K562 (cell line): ENCODE results near the gene ANKRD13D. TPM values are rescaled to one million over a fixed set of nuclear protein-coding genes. Genes with fewer than 3 reads are reported as not detected.

Experiments used
- BRD4 ChIP-seq: fragments of 200-600 bp; sonication (generic); IDR thresholded peaks from 2 replicates; pipeline ENCODE4 v1.6.1; 2017; ENCODE audit warnings: inconsistent platforms
- ELF4 ChIP-seq: fragments of 450-650 bp; formaldehyde crosslinking; IDR thresholded peaks from 2 replicates; pipeline ENCODE4 v1.4.0; 2022; ENCODE audit warnings: missing genetic modification characterization
- ELK1 ChIP-seq: sonication (generic); formaldehyde crosslinking; IDR thresholded peaks from 2 replicates; pipeline ENCODE4 v1.8.1; 2022; ENCODE audit warnings: missing genetic modification reagents
- HDGF ChIP-seq: fragments of 450-650 bp; IDR thresholded peaks from 2 replicates; pipeline ENCODE4 v1.6.1; 2016
- HEY1 ChIP-seq: fragments of 250-450 bp; sonication (Bioruptor Pico); IDR thresholded peaks from 2 replicates; pipeline ENCODE4 v1.5.0; 2020; ENCODE audit warnings: mild to moderate bottlenecking, moderate library complexity, borderline replicate concordance
- IFI16 ChIP-seq: fragments of 250-450 bp; sonication (Bioruptor Pico); IDR thresholded peaks from 2 replicates; pipeline ENCODE4 v2.1.2; 2022; ENCODE audit warnings: mild to moderate bottlenecking, inconsistent platforms
- KAT8 ChIP-seq: fragments of 450-650 bp; IDR thresholded peaks from 2 replicates; pipeline ENCODE4 v1.6.1; 2016; ENCODE audit warnings: low read depth, mild to moderate bottlenecking
- KDM2B ChIP-seq: fragments of 250-450 bp; sonication (Bioruptor Pico); IDR thresholded peaks from 2 replicates; pipeline ENCODE4 v1.8.0; 2021; ENCODE audit warnings: mild to moderate bottlenecking, moderate library complexity
- LARP7 ChIP-seq: fragments of 450-650 bp; IDR thresholded peaks from 2 replicates; pipeline ENCODE4 v1.6.1; 2016
- MEF2D ChIP-seq: conservative IDR thresholded peaks from 2 replicates; pipeline ENCODE4 v1.6.1; 2016; ENCODE audit warnings: low read depth, missing genetic modification characterization, missing compliant biosample characterization
- PRPF4 ChIP-seq: fragments of 200-400 bp; formaldehyde crosslinking; IDR thresholded peaks from one replicate; pipeline ENCODE4 v1.6.1; 2017; ENCODE audit warnings: low read length, low read depth, mild to moderate bottlenecking; ENCODE audit not compliant: insufficient read depth, poor library complexity, severe bottlenecking
- SFPQ ChIP-seq: fragments of 200-400 bp; formaldehyde crosslinking; IDR thresholded peaks from 2 replicates; pipeline ENCODE4 v1.6.1; 2017; ENCODE audit warnings: mild to moderate bottlenecking, low read depth, low read length, moderate library complexity
- SIRT6 ChIP-seq: IDR thresholded peaks from one replicate; pipeline ENCODE4 v1.6.1; 2012; ENCODE audit warnings: low read depth, mild to moderate bottlenecking, control low read depth, inconsistent platforms, low read length, moderate library complexity
- SRF ChIP-seq, 2 experiments: fragments of 250-450, 450-650 bp in 1 of 2; sonication (Bioruptor Pico) in 1 of 2; sonication (generic) in 1 of 2; formaldehyde crosslinking; IDR thresholded peaks; 2 replicates each; pipeline versions ENCODE4 v1.5.0 to v1.5.1; 2020 to 2022; ENCODE audit warnings: mild to moderate bottlenecking in 1 of 2, missing genetic modification reagents in 1 of 2
- TRIM25 ChIP-seq: fragments of 450-650 bp; IDR thresholded peaks from 2 replicates; pipeline ENCODE4 v1.7.0; 2016; ENCODE audit warnings: borderline replicate concordance
- U2AF1 ChIP-seq: fragments of 200-400 bp; formaldehyde crosslinking; optimal IDR thresholded peaks from 2 replicates; pipeline ENCODE3; 2017; ENCODE audit warnings: mild to moderate bottlenecking, low read depth, low read length, moderate library complexity
- ZBTB5 ChIP-seq: fragments of 450-650 bp; IDR thresholded peaks from 2 replicates; pipeline ENCODE4 v1.6.1; 2017; ENCODE audit warnings: antibody characterized with exemption
- ZNF695 ChIP-seq: fragments of 450-650 bp; formaldehyde crosslinking; IDR thresholded peaks from 2 replicates; pipeline ENCODE4 v1.4.0; 2020; ENCODE audit warnings: mild to moderate bottlenecking, moderate library complexity
- polyA plus RNA-seq, 8 experiments: library from polyadenylated mRNA; depleted of rRNA in 4 of 8; stranded (reverse) in 5 of 8; unstranded in 3 of 8; fragments of >200 nt; fragmentation: Nextera tagmentation in 2 of 8; fragmentation: Illumina TruSeq in 1 of 8; extraction: Ambion mirVana in 2 of 8; extraction: Trizol in 1 of 8; gene quantifications; 2 replicates each; pipeline versions ENCODE4 v1.2.1 to v1.2.3, GENCODE V29; 2011 to 2014; ENCODE audit warnings: inconsistent platforms in 1 of 8, missing spikeins in 1 of 8
- total RNA-seq, 7 experiments: library from RNA; depleted of rRNA in 6 of 7; stranded (reverse); fragments of >200 nt in 6 of 7; fragmentation: Illumina TruSeq in 2 of 7; extraction: Trizol in 2 of 7; gene quantifications; 2 replicates each; pipeline versions ENCODE4 v1.2.1 to v1.2.3, GENCODE V29; 2011 to 2021; ENCODE audit warnings: low replicate concordance in 1 of 7
- TF ChIP-seq, protein P1 (sequence below): fragments of 250-450 bp; sonication (Bioruptor Pico); IDR thresholded peaks from 2 replicates; pipeline ENCODE4 v1.8.0; 2021; ENCODE audit warnings: moderate library complexity, mild to moderate bottlenecking, inconsistent platforms

ANKRD13D gene
- total and polyA plus RNA-seq, 9 of the 15 experiments (the other 6 are each of a cell fraction or from before 2014, with no cell fraction given) = 0.94 to 40.9 (median 22.4) TPM

- TF ChIP-seq ZBTB5 = no peak
- TF ChIP-seq ZNF695 (CRISPR knock-in tag) = 0 out of 2 replicates have a peak, but pooled peaks have one; percentile 13
- peak in 1 of 2 experiments; percentile 66; a peak in 2 of 4 replicates for TF ChIP-seq SRF (CRISPR knock-in tag; IDR thresholded peaks at IDR 0.05)
- TF ChIP-seq SFPQ = no peak
- no peak for TF ChIP-seq MEF2D (tag)
- no peak for TF ChIP-seq TRIM25
- no peak for TF ChIP-seq LARP7
- TF ChIP-seq IFI16 (CRISPR knock-in tag) = no peak
- no peak for TF ChIP-seq PRPF4
- TF ChIP-seq U2AF1 = no peak
- TF ChIP-seq HDGF = no peak
- TF ChIP-seq SIRT6 = no peak
- no peak for TF ChIP-seq HEY1 (CRISPR knock-in tag)
- TF ChIP-seq, protein P1, sequence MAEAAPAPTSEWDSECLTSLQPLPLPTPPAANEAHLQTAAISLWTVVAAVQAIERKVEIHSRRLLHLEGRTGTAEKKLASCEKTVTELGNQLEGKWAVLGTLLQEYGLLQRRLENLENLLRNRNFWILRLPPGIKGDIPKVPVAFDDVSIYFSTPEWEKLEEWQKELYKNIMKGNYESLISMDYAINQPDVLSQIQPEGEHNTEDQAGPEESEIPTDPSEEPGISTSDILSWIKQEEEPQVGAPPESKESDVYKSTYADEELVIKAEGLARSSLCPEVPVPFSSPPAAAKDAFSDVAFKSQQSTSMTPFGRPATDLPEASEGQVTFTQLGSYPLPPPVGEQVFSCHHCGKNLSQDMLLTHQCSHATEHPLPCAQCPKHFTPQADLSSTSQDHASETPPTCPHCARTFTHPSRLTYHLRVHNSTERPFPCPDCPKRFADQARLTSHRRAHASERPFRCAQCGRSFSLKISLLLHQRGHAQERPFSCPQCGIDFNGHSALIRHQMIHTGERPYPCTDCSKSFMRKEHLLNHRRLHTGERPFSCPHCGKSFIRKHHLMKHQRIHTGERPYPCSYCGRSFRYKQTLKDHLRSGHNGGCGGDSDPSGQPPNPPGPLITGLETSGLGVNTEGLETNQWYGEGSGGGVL (CRISPR knock-in tag) = no peak
- no peak for TF ChIP-seq KAT8
- TF ChIP-seq KDM2B (CRISPR knock-in tag) = peak; percentile 69; the same call in 1 of the 2 replicates
- no peak for TF ChIP-seq ELK1
- TF ChIP-seq BRD4 = peak; percentile 84; the same call in 1 of the 2 replicates
- no peak for TF ChIP-seq ELF4 (CRISPR knock-in tag)
These were observed 464 bp upstream of the ANKRD13D start (continued) for GRCh38 chr11:67288452-67289225.
